ENCODE data around the gene CPED1.

Gene CPED1

GRCh38 chr7:121153995-121154394 is 165.5 kb downstream of the CPED1 start:
- H2AFZ ChIP-seq (ENCODE audit: low read length): no peak overlapping the region
- no peak overlapping the region for H3K4me3 ChIP-seq (ENCODE audit: low read length)
- no peak overlapping the region for H3K9ac ChIP-seq (ENCODE audit: low read length)
- H3K36me3 ChIP-seq (replicated peaks; ENCODE audit: insufficient read depth, low read length): no peaks in the 10 kb centered on the region
- H3K4me2 ChIP-seq (ENCODE audit: low read depth, low read length): no peak overlapping the region
- TF ChIP-seq, protein P1, sequence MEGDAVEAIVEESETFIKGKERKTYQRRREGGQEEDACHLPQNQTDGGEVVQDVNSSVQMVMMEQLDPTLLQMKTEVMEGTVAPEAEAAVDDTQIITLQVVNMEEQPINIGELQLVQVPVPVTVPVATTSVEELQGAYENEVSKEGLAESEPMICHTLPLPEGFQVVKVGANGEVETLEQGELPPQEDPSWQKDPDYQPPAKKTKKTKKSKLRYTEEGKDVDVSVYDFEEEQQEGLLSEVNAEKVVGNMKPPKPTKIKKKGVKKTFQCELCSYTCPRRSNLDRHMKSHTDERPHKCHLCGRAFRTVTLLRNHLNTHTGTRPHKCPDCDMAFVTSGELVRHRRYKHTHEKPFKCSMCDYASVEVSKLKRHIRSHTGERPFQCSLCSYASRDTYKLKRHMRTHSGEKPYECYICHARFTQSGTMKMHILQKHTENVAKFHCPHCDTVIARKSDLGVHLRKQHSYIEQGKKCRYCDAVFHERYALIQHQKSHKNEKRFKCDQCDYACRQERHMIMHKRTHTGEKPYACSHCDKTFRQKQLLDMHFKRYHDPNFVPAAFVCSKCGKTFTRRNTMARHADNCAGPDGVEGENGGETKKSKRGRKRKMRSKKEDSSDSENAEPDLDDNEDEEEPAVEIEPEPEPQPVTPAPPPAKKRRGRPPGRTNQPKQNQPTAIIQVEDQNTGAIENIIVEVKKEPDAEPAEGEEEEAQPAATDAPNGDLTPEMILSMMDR (IDR thresholded peaks at IDR 0.05; ENCODE audit: low read length): no peak
- no peak for TF ChIP-seq EZH2 (optimal IDR thresholded peaks at IDR 0.05; ENCODE audit: low read depth, low read length)
- no peak for TF ChIP-seq EZH2phosphoT487 (IDR thresholded peaks at IDR 0.05; ENCODE audit: low read length)
- no peak overlapping the region for H3K27ac ChIP-seq (ENCODE audit: low read length)
- no peaks in the 10 kb centered on the region for H3K27me3 ChIP-seq (replicated peaks; ENCODE audit: insufficient read depth, low read length)
- no peak for DNase-seq
- H3F3A ChIP-seq (ENCODE audit: insufficient read depth, low read length): no peaks in the 10 kb centered on the region
- H3K79me2 ChIP-seq (ENCODE audit: low read length): no peaks in the 10 kb centered on the region
- no peaks in the 10 kb centered on the region for H3K9me2 ChIP-seq (replicated peaks; ENCODE audit: insufficient read depth, low read length)
- H3K4me1 ChIP-seq (ENCODE audit: low read length): no peaks in the 10 kb centered on the region
- no peaks in the 10 kb centered on the region for H4K20me1 ChIP-seq (ENCODE audit: insufficient read depth, low read length)
- H3K9me3 ChIP-seq (replicated peaks; ENCODE audit: insufficient read depth, low read length): no peaks in the 10 kb centered on the region

- H3K27ac ChIP-seq (ENCODE audit: low read length): no peak overlapping the region
- no peak for DNase-seq
- no peaks in the 10 kb centered on the region for H3K4me1 ChIP-seq (ENCODE audit: low read length)
- no peaks in the 10 kb centered on the region for H3K79me2 ChIP-seq (ENCODE audit: low read length)
- no peak for TF ChIP-seq EZH2phosphoT487 (IDR thresholded peaks at IDR 0.05; ENCODE audit: low read length)
- no peak overlapping the region for H2AFZ ChIP-seq (ENCODE audit: low read length)
- no peaks in the 10 kb centered on the region for H3K36me3 ChIP-seq (replicated peaks; ENCODE audit: insufficient read depth, low read length)
- no peak overlapping the region for H3K4me2 ChIP-seq (ENCODE audit: low read depth, low read length)
- no peaks in the 10 kb centered on the region for H3K9me2 ChIP-seq (replicated peaks; ENCODE audit: insufficient read depth, low read length)
- no peak overlapping the region for H3K9ac ChIP-seq (ENCODE audit: low read length)
- no peak overlapping the region for H3K4me3 ChIP-seq (ENCODE audit: low read length)
- H4K20me1 ChIP-seq (ENCODE audit: insufficient read depth, low read length): no peaks in the 10 kb centered on the region
- no peaks in the 10 kb centered on the region for H3F3A ChIP-seq (ENCODE audit: insufficient read depth, low read length)
- no peaks in the 10 kb centered on the region for H3K27me3 ChIP-seq (replicated peaks; ENCODE audit: insufficient read depth, low read length)
- no peaks in the 10 kb centered on the region for H3K9me3 ChIP-seq (replicated peaks; ENCODE audit: insufficient read depth, low read length)
Observed at GRCh38 chr7:121156825-121157224, 168.3 kb downstream of the CPED1 start.

- no peak overlapping the region for H3K4me3 ChIP-seq (ENCODE audit: low read length)
- H3K9me3 ChIP-seq (replicated peaks; ENCODE audit: insufficient read depth, low read length): no peaks in the 10 kb centered on the region
- H3K4me2 ChIP-seq (ENCODE audit: low read depth, low read length): no peak overlapping the region
- H3K36me3 ChIP-seq (replicated peaks; ENCODE audit: insufficient read depth, low read length): no peaks in the 10 kb centered on the region
- no peaks in the 10 kb centered on the region for H3K4me1 ChIP-seq (ENCODE audit: low read length)
- H2AFZ ChIP-seq (ENCODE audit: low read length): no peak overlapping the region
- DNase-seq: no peak
- no peaks in the 10 kb centered on the region for H3K9me2 ChIP-seq (replicated peaks; ENCODE audit: insufficient read depth, low read length)
- no peaks in the 10 kb centered on the region for H3K27me3 ChIP-seq (replicated peaks; ENCODE audit: insufficient read depth, low read length)
- no peaks in the 10 kb centered on the region for H3F3A ChIP-seq (ENCODE audit: insufficient read depth, low read length)
- TF ChIP-seq, protein P1 (IDR thresholded peaks at IDR 0.05; ENCODE audit: low read length): no peak
- no peak for TF ChIP-seq EZH2phosphoT487 (IDR thresholded peaks at IDR 0.05; ENCODE audit: low read length)
- TF ChIP-seq EZH2 (optimal IDR thresholded peaks at IDR 0.05; ENCODE audit: low read depth, low read length): no peak
- H3K9ac ChIP-seq (ENCODE audit: low read length): no peak overlapping the region
- no peak overlapping the region for H3K27ac ChIP-seq (ENCODE audit: low read length)
- H4K20me1 ChIP-seq (ENCODE audit: insufficient read depth, low read length): no peaks in the 10 kb centered on the region
- no peaks in the 10 kb centered on the region for H3K79me2 ChIP-seq (ENCODE audit: low read length)
Observed at GRCh38 chr7:121157341-121157751, 168.8 kb downstream of the CPED1 start.

GRCh38 chr7:121157885-121158590 is 169.5 kb downstream of the CPED1 start:
- no peak overlapping the region for H3K4me3 ChIP-seq (ENCODE audit: low read length)
- TF ChIP-seq EZH2phosphoT487 (IDR thresholded peaks at IDR 0.05; ENCODE audit: low read length): no peak
- TF ChIP-seq EZH2 (optimal IDR thresholded peaks at IDR 0.05; ENCODE audit: low read depth, low read length): no peak
- TF ChIP-seq, protein P1 (IDR thresholded peaks at IDR 0.05; ENCODE audit: low read length): no peak
- no peaks in the 10 kb centered on the region for H3F3A ChIP-seq (ENCODE audit: insufficient read depth, low read length)
- no peak overlapping the region for H2AFZ ChIP-seq (ENCODE audit: low read length)
- H3K4me1 ChIP-seq (ENCODE audit: low read length): no peaks in the 10 kb centered on the region
- no peaks in the 10 kb centered on the region for H3K27me3 ChIP-seq (replicated peaks; ENCODE audit: insufficient read depth, low read length)
- H3K27ac ChIP-seq (ENCODE audit: low read length): no peak overlapping the region
- H3K9me3 ChIP-seq (replicated peaks; ENCODE audit: insufficient read depth, low read length): no peaks in the 10 kb centered on the region
- H3K9ac ChIP-seq (ENCODE audit: low read length): no peak overlapping the region
- no peaks in the 10 kb centered on the region for H3K9me2 ChIP-seq (replicated peaks; ENCODE audit: insufficient read depth, low read length)
- H3K4me2 ChIP-seq (ENCODE audit: low read depth, low read length): no peak overlapping the region
- H3K79me2 ChIP-seq (ENCODE audit: low read length): no peaks in the 10 kb centered on the region
- H4K20me1 ChIP-seq (ENCODE audit: insufficient read depth, low read length): no peaks in the 10 kb centered on the region
- DNase-seq: no peak
- H3K36me3 ChIP-seq (replicated peaks; ENCODE audit: insufficient read depth, low read length): no peaks in the 10 kb centered on the region
